T47D (cell line): ENCODE results near the gene GNB5.
"Not testable (repeated sequence)": the region's sequence is repeated elsewhere in the genome, so short reads cannot be mapped to it uniquely, and the experiment has no call there.

ENCODE experiments used
- DNase-seq, 2 experiments: peaks; one replicate each; pipeline versions ENCODE4 v3.0.0 to v3.0.0-alpha.2; 2011 to 2012; ENCODE audit warnings: low read depth in 1 of 2, low spot score in 1 of 2
- JUND ChIP-seq: IDR thresholded peaks from 2 replicates; pipeline ENCODE4 v1.6.1; 2012; ENCODE audit warnings: low read depth
- in situ Hi-C: cut with HindIII; loops from 2 replicates; pipeline ENCODE4 v1.10.0; 2016; ENCODE audit warnings: low sequenced_read_pairs, low pct_unique_long_range_greater_than_20kb

GNB5 gene

DNA sequence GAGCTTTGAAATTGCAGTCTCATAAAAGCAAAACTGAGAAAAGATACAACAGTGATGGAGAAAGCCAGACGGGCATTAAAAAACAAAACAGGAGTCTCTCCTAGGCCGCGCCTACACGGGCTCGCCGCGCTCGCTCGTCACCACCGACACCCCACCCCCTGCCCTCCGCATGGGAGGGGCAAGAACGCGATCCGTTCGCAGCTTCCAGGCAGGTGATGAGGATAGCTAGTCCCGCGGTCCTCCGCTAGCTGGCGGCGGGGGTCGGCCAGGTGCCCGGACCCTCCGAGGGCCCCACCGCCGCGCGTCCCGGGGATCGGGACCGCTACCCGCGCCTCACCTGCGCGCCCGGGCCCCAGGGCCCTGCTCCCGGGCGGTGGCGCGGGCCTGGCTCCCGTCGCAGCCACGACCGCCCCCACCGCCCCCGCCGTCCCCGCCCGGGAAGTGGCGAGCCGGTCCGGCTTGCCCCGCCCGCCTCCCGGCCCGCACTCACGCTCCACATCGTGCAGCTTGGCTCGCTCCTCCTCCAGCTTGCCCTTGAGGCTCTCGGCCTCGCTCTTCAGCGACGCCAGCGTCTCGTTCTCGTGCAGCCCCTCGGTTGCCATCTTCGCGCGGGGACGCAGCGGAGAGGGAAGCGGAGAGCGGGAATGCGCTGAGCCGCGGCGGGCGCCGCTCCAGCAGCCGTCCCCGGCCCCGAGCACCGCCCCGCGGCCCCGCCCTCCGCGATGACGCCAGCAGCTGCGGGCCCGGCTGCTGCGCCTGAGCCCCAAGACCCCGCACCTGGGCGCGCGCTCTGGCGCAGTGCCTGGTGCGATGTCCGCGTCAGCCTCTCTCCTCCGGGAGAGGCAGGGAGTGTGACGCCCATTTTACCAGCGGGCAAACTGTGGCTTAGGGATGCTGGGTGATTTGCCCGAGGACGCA, 11.7 kb downstream of the GNB5 start:
- DNase-seq, result peak; percentile 86 to 90
- in situ Hi-C loops, result no loop called here
- TF ChIP-seq JUND, result no peak

DNA sequence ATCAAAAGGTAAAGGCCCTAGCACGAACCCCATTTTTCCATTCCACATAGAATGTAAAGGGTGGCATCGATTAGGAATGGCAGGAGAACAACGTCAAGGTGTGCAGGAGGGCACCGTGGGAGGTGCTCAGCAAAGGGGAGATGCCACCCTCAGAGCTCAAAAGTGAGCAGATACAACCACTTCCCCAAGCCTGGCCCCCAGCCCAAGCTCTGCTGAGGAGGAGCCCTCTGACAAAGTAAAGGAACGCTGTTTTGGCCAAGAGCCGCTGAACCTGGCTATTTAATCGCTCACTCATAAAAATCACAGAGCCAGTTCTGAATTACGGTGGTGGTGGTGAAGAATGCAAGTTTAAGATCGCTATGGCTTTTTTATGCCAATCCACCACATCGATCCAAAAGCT, 12.4 kb downstream of the GNB5 start:
- no peak for DNase-seq
- in situ Hi-C loops, result no loop called here
- TF ChIP-seq JUND, result no peak

DNA sequence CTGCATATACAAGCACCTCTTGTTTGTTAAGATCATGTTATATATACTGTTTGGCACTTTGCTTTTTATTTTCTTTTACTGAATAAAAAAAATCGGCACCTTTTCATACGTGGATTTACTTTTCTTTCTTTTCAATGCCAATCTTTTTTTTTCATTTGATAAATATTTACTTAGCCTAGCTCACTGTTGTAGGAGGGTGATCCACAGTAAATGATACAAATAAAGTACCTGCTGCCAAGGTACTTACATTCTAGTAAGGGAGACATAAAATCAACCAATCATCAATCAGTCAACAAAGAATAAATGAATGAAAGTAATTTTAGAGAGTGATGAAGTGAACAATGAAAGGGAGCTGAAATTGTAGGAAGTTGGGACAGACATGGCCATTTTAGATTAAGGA, 18.3 kb downstream of the GNB5 start:
- in situ Hi-C loops, result no loop called here
- no peak for TF ChIP-seq JUND
- DNase-seq, result no peak

DNA sequence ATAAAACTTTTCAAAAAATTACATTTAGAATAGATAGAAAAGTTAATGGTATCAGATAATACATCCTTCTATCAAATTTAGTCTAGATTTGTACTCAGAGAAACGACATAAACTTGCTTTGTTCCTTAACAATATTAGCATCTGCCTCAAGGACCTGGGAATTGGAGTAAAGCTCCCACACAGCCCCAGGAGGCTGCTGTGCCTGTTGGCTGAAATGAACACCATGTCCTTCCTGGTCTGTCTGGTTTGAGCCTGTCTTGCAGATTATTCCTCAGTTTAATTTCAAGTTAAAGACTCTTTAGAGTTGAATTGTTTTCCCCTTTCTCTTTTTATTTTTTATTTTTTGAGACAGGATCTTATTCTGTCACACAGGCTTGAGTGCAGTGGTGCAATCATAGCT, 19.4 kb downstream of the GNB5 start:
- in situ Hi-C loops, result no loop called here
- no peak for TF ChIP-seq JUND

DNA sequence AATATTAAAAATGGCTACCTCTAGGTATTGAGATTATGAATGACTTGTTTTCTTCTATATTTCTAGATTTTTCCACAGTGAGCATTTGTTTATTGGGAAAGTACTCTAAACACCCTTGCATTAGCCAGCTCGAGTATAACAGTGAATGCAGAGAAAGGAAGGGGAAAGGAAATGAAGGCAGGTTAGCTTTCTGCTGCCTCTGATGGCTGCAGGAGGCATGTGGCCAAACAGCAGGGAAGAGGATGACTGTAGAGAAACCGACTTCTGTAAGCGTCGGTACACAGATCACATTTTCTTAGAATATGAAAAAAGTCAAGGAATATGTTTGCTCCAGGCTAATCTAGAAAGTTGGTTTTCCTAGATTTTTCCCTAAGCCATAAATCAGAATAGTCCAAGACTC, 19.8 kb downstream of the GNB5 start:
- in situ Hi-C loops, result no loop called here
- peak in 1 of 2 experiments; percentile 24 for DNase-seq
- no peak for TF ChIP-seq JUND

More for the DNA sequence above, 19.4 kb downstream of the GNB5 start:
- DNase-seq, result no peak

DNA sequence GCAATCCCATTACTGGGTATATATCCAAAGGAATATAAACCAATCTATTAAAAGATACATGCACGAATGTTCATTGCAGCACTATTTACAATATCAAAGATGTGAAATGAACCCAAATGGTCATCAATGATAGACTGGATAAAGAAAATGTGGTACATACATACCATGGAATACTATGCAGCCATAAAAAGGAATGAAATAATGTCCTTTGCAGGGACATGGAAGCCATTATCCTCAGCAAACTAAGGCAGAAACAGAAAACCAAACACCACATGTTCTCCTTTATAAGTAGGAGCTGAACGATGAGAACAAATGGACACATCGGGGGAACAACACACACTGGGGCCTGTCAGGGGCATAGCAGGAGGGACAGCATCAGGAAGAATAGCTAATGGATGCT, 21.0 kb downstream of the GNB5 start:
- DNase-seq, in situ Hi-C loops: not testable (repeated sequence)

DNA sequence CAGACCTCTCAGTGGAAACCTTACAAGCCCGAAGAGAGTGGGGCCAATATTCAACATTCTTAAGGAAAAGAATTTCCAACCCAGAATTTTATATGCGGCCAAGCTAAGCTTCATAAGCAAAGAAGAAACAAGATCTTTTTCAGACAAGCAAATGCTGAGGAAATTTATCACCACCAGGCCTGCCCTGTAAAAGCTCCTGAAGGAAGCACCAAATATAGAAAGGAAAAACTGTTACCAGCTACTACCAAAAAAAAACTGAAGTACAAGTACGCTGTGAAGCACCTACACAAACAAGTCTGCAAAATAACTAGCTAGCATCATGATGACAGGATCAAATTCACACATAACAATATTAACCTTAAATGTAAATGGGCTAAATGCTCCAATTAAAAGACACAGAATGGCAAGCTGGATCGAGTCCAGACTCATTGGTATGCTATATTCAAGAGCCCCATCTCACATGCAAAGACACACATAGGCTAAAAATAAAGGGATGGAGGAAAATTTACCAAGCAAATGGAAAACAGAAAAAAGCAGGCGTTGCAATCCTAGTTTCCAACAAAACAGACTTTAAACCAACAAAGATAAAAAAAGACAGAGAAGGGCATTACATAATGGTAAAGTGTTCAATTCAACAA, 25.6 kb downstream of the GNB5 start:
- DNase-seq, in situ Hi-C loops: not testable (repeated sequence)

DNA sequence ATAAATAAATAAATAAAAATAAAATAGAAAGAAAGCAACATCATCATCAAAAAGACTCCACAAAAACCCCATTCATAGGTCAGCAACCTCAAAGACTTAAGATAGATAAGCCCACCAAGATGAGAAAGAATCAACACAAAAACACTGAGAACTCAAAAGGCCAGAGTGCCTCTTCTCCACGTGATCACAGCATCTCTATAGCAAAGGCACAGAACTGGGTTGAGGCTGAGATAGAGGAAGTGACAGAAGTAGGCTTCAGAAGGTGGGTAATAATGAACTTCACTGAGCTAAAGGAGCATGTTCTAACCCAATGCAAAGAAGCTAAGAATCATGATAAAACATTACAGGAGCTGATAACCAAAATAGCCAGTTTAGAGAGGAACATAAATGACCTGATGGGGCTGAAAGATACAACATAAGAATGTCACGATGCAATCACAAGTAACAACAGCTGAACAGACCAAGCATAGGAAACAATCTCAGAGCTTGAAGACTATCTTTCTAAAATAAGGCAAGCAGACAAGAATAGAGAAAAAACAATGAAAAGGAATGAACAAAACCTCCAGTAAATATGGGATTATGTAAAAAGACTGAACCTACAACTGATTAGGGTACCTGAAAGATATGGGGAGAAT, 26.4 kb downstream of the GNB5 start:
- DNase-seq, result no peak
- in situ Hi-C loops, result no loop called here
- no peak for TF ChIP-seq JUND

DNA sequence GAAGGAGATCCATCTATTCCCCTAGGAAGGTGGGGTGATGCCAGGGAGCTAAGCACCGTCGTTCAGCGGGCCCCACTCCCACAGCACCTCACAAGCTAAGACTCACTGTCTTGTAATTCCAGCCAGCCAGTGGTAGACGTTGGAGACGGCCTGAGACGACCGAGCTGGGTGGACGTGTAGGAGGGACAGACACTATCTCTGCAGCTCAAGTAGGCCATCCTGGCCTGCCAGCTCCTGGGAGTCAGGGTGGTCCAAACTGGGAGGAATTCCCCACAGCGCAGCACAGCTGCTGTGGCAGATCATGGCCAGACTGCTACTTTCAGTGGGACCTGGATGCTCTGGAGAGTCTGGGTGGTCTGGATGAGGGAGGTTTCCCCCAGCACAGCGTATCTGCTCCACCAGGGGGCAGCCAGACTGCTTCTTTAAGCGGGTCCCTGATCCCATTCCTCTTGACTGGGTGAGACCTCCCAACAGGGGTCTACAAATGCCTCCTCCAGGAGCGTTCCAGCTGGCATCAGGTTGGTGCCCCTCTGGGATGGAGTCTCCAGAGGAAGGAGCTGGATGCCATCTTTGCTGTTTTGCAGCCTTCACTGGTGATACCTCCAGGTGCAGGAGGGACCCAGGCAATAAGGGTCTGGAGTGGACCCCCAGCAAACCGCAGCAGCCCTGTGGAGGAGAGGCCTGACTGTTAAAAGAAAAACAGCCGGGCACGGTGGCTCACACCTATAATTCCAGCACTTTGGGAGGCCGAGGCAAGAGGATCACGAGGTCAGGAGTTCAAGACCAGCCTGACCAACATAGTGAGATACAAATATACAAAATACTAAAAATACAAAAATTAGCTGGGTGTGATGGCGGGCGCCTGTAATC, 27.6 kb downstream of the GNB5 start:
- in situ Hi-C loops, result no loop called here
- DNase-seq, result no peak
- TF ChIP-seq JUND, result no peak

DNA sequence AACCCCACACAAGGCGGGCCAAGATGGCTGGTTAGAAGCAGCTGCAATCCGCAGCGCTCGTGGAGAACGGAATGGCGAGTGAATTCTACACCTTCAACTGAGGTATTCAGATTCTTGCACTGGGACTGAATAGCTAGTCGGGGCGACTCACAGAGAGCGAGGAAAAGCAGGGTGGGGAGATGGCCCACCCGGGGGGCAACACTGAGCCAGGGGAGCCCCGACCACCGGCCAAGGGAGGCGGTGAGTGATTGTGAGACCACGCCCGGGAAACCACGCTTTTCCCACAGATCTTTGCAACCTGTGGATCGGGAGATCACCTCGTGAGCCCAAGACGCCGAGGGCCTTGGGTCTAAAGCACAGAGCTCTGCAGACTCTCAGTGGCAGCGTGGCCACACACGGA, 28.3 kb downstream of the GNB5 start:
- no peak for TF ChIP-seq JUND
- in situ Hi-C loops, result no loop called here
- DNase-seq, result no peak

DNA sequence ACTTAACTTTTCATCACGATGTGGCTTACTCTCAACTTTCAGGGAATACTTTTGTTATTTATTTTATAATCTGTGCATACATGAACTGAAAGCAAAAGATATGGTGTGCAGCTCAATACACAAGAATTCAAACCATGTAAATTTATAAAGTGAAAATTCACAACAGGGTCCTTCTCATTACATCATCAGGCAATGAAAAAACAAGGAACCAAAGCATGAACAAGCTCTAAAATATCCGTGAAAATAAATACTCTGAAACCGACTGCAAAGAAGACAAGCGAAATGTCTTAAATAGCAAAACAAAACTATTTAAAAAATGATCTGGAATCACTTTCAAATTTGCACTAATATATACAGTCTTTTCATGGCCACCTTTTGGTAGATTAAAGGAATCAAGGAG, 28.9 kb downstream of the GNB5 start:
- TF ChIP-seq JUND, result no peak
- no peak for DNase-seq

DNA sequence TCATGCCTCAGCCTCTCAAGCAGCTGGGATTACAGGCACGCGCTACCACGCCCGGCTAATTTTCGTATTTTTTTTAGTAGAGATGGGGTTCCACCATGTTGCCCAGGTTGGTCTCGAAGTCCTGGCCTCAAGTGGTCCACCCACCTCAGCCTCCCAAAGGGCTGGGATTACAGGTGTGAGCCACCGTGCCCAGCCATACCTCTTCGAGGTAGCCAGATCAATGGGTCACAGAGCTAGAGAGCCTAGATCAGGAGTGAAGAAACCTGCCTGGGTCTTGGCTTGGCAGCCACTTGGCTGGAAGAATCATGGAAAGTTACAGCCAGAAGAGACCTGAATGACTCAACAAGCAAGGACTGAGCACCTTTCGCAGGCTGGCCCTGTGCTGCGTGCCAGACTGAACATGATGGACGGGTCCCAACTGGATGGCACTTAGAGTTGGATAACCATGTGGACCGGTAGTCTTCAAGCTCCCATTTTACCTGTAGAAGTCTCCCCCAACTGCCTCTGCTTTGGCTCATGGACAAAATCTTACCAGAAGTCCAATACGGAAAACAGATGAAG, 29.7 kb downstream of the GNB5 start:
- in situ Hi-C loops, result no loop called here
- no peak for DNase-seq
- TF ChIP-seq JUND, result no peak

More for the DNA sequence above, 28.9 kb downstream of the GNB5 start:
- in situ Hi-C loops, result no loop called here
